ENCODE data around the gene SYT7.
"Not testable (repeated sequence)": the region's sequence is repeated elsewhere in the genome, so short reads cannot be mapped to it uniquely, and the experiment has no call there.

Gene SYT7

DNA sequence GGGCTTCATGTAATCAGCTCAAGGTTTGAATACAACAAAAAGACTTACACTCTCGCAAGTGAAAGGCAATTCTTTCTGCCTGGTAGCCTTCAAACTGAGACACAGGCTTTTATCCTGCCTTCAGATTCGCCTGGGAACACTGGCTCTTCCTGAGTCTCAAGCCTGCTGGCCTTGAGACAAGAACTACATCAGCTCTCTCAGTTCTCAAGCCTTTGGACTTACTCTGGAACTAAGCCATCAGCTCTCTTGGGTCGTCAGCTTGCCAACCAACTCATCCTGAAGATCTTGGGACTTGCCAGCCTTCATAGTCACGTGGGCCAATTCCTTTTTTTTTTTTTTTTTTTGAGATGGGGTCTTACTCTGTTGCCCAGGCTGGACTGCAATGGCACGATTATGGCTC lies 108.0 kb downstream of the SYT7 start:
- DNase-seq: no peak

DNA sequence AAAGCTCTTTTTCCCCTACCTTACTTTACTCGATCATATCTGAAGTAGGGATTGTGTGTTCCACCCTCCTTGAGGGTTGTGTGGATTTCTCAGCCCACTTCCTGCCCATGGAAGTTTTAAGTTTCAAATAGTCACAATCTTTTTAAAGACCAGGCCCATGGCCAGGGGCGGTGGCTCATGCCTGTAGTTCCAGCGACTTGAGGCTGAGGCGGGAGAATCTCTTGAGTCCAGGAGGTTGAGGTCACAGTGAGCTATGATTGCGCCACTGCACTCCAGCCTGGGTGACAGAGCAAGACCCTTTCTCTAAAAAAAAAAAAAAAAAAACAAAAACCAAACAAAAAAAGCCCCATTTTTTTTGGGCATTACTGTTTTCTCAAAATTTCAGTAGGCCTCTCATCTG lies 108.6 kb downstream of the SYT7 start:
- DNase-seq: no peak

DNA sequence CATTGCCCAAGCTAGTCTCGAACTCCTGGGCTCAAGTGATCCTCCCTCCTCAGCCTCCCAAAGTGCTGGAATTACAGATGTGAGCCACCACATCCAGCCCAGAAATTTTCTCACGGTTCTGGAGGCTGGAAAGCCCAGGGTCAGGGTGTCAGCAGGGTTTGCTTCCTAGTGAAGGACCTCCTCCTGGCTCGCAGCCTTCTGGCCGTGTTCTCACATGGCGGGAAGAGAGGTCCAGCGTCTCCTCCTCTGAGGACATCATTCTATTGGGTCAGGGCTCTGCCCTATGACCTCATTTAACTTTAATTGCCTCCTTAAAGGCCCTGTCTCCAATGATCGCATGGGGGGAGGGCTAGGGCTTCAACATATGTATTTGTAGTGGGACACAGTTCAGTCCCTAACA lies 112.9 kb downstream of the SYT7 start:
- no peak for DNase-seq

DNA sequence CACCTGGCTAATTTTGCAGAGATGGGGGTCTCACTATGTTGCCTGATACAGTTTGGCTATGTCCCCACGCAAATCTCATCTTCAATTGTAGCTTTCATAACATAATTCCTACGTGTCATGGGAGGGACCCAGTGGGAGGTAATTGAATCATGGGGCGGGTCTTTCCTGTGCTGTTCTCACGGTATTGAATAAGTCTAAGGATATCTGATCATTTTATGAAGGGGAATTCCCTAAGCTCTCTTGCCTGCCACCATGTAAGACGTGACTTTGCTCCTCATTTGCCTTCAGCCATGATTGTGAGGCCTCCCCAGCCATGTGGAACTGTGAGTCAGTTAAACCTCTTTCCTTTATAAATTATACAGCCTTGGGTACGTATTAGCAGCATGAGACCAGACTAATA lies 113.3 kb downstream of the SYT7 start:
- not testable (repeated sequence) for DNase-seq
